Measurements from ENCODE around the gene VEZF1. TPM values are rescaled to one million over a fixed set of nuclear protein-coding genes. Genes with fewer than 3 reads are reported as not detected.
"Not testable (repeated sequence)": the region's sequence is repeated elsewhere in the genome, so short reads cannot be mapped to it uniquely, and the experiment has no call there.

VEZF1 gene
- total and polyA plus RNA-seq, 8 donors: 11.7 to 41.6 (median 23.3) TPM

- ATAC-seq: peak; percentile 69 to 94 (median 86)
- no peak for FAIRE-seq
- H3K4me1 ChIP-seq: peaks cover 10 to 13% (median 12%) of the 10 kb centered on the region in 3 donors
These were observed 13.0 kb downstream of the VEZF1 start for GRCh38 chr17:57975044-57975443.

GRCh38 chr17:57974053-57974824, 13.8 kb downstream of the VEZF1 start:
- ATAC-seq; H3K9me3 ChIP-seq; H3K27me3 ChIP-seq; FAIRE-seq; H3K4me3 ChIP-seq; intact Hi-C loops (cut with DNase I); DNase-seq; H3K27ac ChIP-seq: not testable (repeated sequence)
- peaks cover 10 to 13% (median 12%) of the 10 kb centered on the region in 3 donors for H3K4me1 ChIP-seq
- peaks cover 0 to 46% (median 33%) of the 10 kb centered on the region in 3 donors for H3K36me3 ChIP-seq
- 82 to 86% methylated on average over 4 of the region's 4 CpGs for WGBS, 2 donors

More at GRCh38 chr17:57975044-57975443, 13.0 kb downstream of the VEZF1 start:
- intact Hi-C loops (cut with DNase I): no loop called here
- no peak overlapping the region for H3K4me3 ChIP-seq
- no peak for TF ChIP-seq CTCF (IDR thresholded peaks at IDR 0.05)
- H3K27ac ChIP-seq: no peak overlapping the region
- no peaks in the 10 kb centered on the region for H3K27me3 ChIP-seq
- H3K36me3 ChIP-seq: peaks cover 0 to 51% (median 34%) of the 10 kb centered on the region in 3 donors
- no peak for DNase-seq
- WGBS, 2 donors: 10 to 13% methylated on average over 1 of the region's 1 CpG
- H3K9me3 ChIP-seq: no peaks in the 10 kb centered on the region

GRCh38 chr17:57972151-57972550, 15.9 kb downstream of the VEZF1 start:
- peak in 1 of 4 donors; percentile 20 for ATAC-seq
- Histone ChIP-seq H3K9me3 (no peaks in the 10 kb centered on the region), H3K36me3 (peaks cover 0 to 25% (median 13%) of the 10 kb centered on the region in 3 donors), H3K27me3 (no peaks in the 10 kb centered on the region), H3K27ac (no peak overlapping the region), H3K4me3 (no peak overlapping the region), H3K4me1 (peaks cover 10 to 13% (median 12%) of the 10 kb centered on the region in 3 donors)
- 23 to 30% methylated on average over 1 of the region's 1 CpG for whole genome bisulfite sequencing, 2 donors
- no peak for DNase-seq
- no peak for TF ChIP-seq CTCF (IDR thresholded peaks at IDR 0.05)
- no peak for FAIRE-seq
- intact Hi-C loops (cut with DNase I): no loop called here

GRCh38 chr17:57971572-57971971, 16.5 kb downstream of the VEZF1 start:
- no peak for ATAC-seq
- H3K27me3 ChIP-seq: no peaks in the 10 kb centered on the region
- intact Hi-C loops (cut with DNase I): no loop called here
- H3K36me3 ChIP-seq: peaks cover 0 to 19% (median 7%) of the 10 kb centered on the region in 3 donors
- no peak overlapping the region for H3K4me3 ChIP-seq
- H3K4me1 ChIP-seq: peaks cover 10 to 13% (median 12%) of the 10 kb centered on the region in 3 donors
- H3K27ac ChIP-seq: no peak overlapping the region
- no peak for DNase-seq
- FAIRE-seq: no peak
- H3K9me3 ChIP-seq: no peaks in the 10 kb centered on the region
- TF ChIP-seq CTCF (IDR thresholded peaks at IDR 0.05): no peak
- 73 to 77% methylated on average over 10 of the region's 10 CpGs for WGBS, 2 donors

GRCh38 chr17:57970710-57971109, 17.3 kb downstream of the VEZF1 start:
- Histone ChIP-seq H3K4me1 (peaks cover 9 to 12% (median 11%) of the 10 kb centered on the region in 3 donors), H3K36me3 (peaks cover 0 to 13% (median 6%) of the 10 kb centered on the region in 3 donors), H3K27me3 (no peaks in the 10 kb centered on the region), H3K4me3 (no peak overlapping the region), H3K27ac (no peak overlapping the region), H3K9me3 (no peaks in the 10 kb centered on the region)
- ATAC-seq: no peak
- 33 to 41% methylated on average over 4 of the region's 4 CpGs for WGBS, 2 donors
- TF ChIP-seq CTCF (IDR thresholded peaks at IDR 0.05): no peak
- intact Hi-C loops (cut with DNase I): no loop called here
- FAIRE-seq: no peak
- no peak for DNase-seq

Measured in pancreas (tissue), 10 donors.